Spinal cord (tissue), 10 donors: ENCODE data around the gene LRRC8C. TPM values are rescaled to one million over a fixed set of nuclear protein-coding genes. Genes with fewer than 3 reads are reported as not detected.

ENCODE experiments used
- DNase-seq, 6 donors: peaks; one replicate each; pipeline versions ENCODE4 v3.0.0 to v3.0.0-alpha.2; 2013 to 2015; ENCODE audit warnings: low spot score in 6 of 6, low read depth in 4 of 6
- H3K27ac ChIP-seq: one replicate; pipeline ENCODE4 v1.5.1; 2013; ENCODE audit warnings: low read depth, low read length, control low read depth
- H3K27me3 ChIP-seq: one replicate; pipeline ENCODE4 v1.6.1; 2013; ENCODE audit warnings: low read length; ENCODE audit not compliant: control insufficient read depth, insufficient read depth
- H3K36me3 ChIP-seq: one replicate; pipeline ENCODE4 v1.6.1; 2013; ENCODE audit warnings: low read length; ENCODE audit not compliant: control insufficient read depth, insufficient read depth
- H3K4me1 ChIP-seq: one replicate; pipeline ENCODE4 v1.6.1; 2013; ENCODE audit warnings: low read length; ENCODE audit not compliant: control insufficient read depth, insufficient read depth
- H3K4me3 ChIP-seq: one replicate; pipeline ENCODE4 v1.5.1; 2013; ENCODE audit warnings: low read depth, low read length, control low read depth
- H3K9me3 ChIP-seq: one replicate; pipeline ENCODE4 v1.6.1; 2013; ENCODE audit warnings: low read length; ENCODE audit not compliant: control insufficient read depth, insufficient read depth
- WGBS: methylation state at CpG from one replicate; pipeline ENCODE4 v1.1.5; 2013; ENCODE audit warnings: missing lambda C conversion rate; ENCODE audit not compliant: insufficient coverage; 5-methylcytosine and 5-hydroxymethylcytosine counted together
- polyA plus RNA-seq, 2 donors: library from polyadenylated mRNA; unstranded; fragments of 120-200 nt; gene quantifications; one replicate each; pipeline ENCODE4 v1.2.1, GENCODE V29; 2013; ENCODE audit not compliant: insufficient read length in 2 of 2
- total RNA-seq, 2 donors: library from RNA; depleted of rRNA in 1 of 2; stranded (reverse); fragments of 120-200 nt in 1 of 2; fragments of >200 nt in 1 of 2; gene quantifications; one replicate each; pipeline versions ENCODE4 v1.2.3 to v1.2.4, GENCODE V29; 2013 to 2014
- donor health status: healthy.

The LRRC8C gene
- total and polyA plus RNA-seq, 4 donors, result 10.5 to 19.7 (median 17.1) TPM

DNA sequence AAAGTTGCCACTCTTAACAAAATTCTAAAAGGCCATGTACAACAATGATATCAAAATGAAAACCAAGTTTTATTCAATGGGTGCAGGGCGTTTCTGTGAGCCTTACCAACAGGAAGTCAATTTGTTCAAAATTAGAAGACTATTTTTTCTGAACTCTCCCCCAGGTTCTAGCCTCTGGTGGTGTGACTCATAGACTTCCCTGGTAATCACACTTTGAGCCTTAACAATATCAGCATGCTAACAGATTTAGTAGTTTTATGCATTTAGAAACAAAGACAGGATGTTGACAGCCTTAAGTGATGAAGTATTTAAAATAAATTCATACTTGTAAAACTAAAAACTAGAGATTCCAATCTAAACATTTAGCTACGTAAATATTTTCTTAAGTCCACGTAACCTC, 88.4 kb downstream of the LRRC8C start:
- H3K4me1 ChIP-seq, result no peaks in the 10 kb centered on the region
- no peaks in the 10 kb centered on the region for H3K36me3 ChIP-seq
- H3K27me3 ChIP-seq, result no peaks in the 10 kb centered on the region
- H3K9me3 ChIP-seq, result peaks cover 2% of the 10 kb centered on the region
- no CpG with 5 or more reads among the region's 3 CpGs for WGBS
- H3K27ac ChIP-seq, result no peak overlapping the region
- no peak overlapping the region for H3K4me3 ChIP-seq
- no peak for DNase-seq

DNA sequence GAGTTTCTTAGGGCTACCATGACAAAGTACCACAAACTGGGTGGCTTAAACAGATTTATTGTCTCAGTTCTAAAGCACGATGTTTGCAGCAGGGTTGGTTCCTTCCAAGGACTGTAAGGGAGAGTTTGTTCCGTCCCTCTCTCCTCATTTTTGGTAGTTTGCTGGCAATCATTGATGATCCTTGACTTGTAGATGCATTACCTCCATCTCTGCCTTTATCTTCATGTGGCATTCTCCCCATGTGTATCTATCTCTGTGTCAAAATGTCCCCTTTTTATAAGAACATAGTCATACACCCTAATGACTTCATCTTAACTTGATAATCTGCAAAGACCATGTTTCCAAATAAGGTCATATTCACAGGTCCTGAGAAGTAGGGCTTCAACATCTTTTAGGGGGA, 90.2 kb downstream of the LRRC8C start:
- H3K27me3 ChIP-seq, result no peaks in the 10 kb centered on the region
- peaks cover 2% of the 10 kb centered on the region for H3K9me3 ChIP-seq

DNA sequence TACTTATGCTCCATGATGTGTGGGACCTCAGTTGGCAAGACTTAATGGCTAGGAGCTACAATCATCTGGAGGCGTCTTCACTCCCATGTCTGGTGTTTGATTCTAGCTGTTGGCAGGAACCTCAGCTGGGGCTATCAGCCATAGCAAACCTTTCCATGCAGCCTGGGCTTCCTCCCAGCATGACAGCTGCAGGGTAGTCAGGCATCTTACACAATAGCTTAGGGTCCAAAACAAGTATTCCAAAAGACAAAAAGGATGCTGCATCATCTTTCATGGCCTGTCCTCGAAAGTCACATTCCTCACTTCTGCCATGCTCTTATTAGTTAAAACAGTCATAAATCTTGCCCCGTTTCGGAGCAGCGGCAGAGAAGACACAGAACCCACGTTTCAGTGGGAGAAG, 90.9 kb downstream of the LRRC8C start:
- Histone ChIP-seq H3K4me3 (no peak overlapping the region), H3K27ac (no peak overlapping the region), H3K27me3 (no peaks in the 10 kb centered on the region), H3K4me1 (no peaks in the 10 kb centered on the region), H3K9me3 (peaks cover 2% of the 10 kb centered on the region), H3K36me3 (no peaks in the 10 kb centered on the region)
- no CpG with 5 or more reads among the region's 6 CpGs for WGBS
- DNase-seq, result peak in 1 of 6 donors; percentile 47

More for the DNA sequence above, 90.2 kb downstream of the LRRC8C start:
- Histone ChIP-seq H3K4me1 (no peaks in the 10 kb centered on the region), H3K4me3 (no peak overlapping the region), H3K27ac (no peak overlapping the region), H3K36me3 (no peaks in the 10 kb centered on the region)
- DNase-seq, result no peak
- WGBS, result no CpG with 5 or more reads among the region's 2 CpGs

DNA sequence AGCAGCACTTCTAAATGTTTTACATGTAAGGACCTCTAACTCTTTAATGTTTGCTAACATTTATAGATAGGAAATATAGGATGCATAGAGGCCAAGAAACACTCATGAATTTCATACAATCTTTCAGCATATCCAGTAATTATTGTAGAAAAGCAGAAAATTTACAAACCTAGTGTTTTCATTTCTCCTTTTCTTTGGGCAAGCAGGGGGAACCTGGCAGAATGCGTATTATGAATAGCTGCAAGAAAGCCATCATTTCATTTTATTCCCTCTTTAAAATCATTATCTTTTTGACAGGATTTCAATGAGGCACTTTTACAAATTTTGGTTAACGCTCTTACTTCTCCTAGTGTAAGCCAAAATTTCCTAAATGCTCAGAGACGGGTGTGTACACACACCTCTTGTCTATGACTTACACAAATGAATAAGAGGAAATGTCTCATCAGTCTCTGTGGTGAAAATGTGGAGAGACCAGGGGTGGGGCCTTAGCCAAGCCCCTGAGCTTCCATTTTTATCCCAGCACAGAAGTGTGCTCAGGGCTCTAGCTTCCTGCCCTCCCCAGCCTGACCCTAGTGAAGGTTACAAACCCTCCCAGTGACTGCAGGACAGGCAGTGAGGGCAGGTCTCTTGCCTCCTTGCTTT, 91.6 kb downstream of the LRRC8C start:
- Histone ChIP-seq H3K4me1 (no peaks in the 10 kb centered on the region), H3K27me3 (no peaks in the 10 kb centered on the region), H3K4me3 (no peak overlapping the region), H3K36me3 (no peaks in the 10 kb centered on the region), H3K27ac (no peak overlapping the region), H3K9me3 (peaks cover 2% of the 10 kb centered on the region)
- DNase-seq, result no peak
- 100% methylated on average over 1 of the region's 3 CpGs for WGBS

DNA sequence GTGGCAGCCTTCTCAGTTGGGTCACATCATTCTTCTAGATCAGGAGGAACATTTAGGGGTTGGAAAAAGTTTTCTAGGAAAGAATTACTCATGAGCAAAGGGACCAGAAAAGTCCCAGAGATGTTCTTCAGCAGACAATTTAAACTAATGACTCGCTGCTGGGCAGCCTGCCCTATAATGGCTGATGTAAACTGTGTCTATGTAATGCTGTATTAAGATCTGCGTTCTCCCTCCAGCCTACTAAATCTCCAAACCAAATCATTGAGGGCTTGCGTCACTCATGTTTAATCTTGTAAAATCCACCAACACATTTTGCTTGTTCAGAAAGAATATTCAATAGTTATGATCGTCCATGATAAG, 92.1 kb downstream of the LRRC8C start:
- peak in 1 of 6 donors; percentile 20 for DNase-seq
- Histone ChIP-seq H3K9me3 (peaks cover 2% of the 10 kb centered on the region), H3K27me3 (no peaks in the 10 kb centered on the region), H3K4me3 (no peak overlapping the region), H3K4me1 (no peaks in the 10 kb centered on the region), H3K27ac (no peak overlapping the region), H3K36me3 (no peaks in the 10 kb centered on the region)
- WGBS, result no CpG with 5 or more reads among the region's 4 CpGs

DNA sequence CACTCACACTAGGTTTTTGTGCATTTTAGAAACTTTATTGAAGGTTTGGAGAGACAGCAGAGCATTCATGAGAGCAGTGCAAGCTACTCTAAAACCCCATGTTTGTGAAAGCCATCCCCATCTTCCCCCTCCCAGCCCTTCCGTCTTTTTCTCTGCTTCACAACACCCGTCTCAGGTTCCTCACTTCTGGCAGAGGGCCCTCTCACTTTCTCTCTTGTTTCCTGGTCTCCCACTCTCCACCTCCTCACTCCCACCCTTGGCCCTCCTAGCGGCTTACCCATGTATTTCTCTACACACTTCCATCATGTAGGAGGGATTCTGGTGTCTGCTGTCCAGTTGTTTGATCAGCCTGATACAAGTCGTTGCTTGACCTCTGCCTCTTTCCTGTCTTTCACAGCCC, 92.7 kb downstream of the LRRC8C start:
- Histone ChIP-seq H3K27ac (no peak overlapping the region), H3K9me3 (peaks cover 2% of the 10 kb centered on the region), H3K4me1 (no peaks in the 10 kb centered on the region), H3K36me3 (no peaks in the 10 kb centered on the region), H3K27me3 (no peaks in the 10 kb centered on the region), H3K4me3 (no peak overlapping the region)
- 95% methylated on average over 2 of the region's 4 CpGs for WGBS
- no peak for DNase-seq

DNA sequence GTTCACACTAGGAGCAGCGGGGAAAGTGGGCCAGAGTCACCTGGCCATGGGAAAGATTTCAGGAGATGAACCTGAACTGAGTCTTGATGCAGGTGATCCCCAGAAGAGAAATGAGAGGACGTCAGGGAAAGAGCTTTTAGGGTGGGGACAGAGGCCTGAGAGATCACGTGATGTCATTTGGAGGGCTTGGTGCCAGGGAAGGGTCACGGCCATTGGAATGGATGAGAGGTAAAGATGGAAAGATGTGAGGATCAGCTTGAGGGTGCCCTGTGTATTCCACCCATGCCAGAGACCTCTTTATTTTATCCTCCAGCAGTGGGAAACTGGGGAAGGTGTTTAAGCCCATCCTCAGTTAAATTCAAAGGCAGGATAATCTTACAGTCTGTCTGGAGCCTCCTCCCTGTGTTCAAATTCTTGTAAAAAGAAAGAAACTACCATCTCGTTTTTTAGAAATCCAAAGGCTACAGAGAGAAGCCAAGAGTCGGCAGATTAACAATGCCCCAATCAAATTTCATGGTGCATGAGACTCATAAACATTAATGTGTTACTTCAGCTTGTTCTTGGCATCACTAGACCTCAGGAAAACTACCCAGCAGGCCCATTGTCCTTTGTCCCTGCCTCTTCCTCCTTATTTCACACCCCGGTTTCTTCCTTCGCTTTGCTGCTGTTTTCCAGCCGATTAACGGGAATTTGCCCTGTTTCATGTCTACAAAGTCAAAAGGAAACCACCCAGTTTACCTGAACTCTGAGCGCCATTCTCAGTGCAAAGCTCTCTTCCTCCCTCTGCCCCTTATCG, 94.8 kb downstream of the LRRC8C start:
- no peak for DNase-seq
- H3K27ac ChIP-seq, result no peak overlapping the region
- H3K27me3 ChIP-seq, result no peaks in the 10 kb centered on the region
- 72% methylated on average over 9 of the region's 12 CpGs for WGBS
- H3K36me3 ChIP-seq, result no peaks in the 10 kb centered on the region
- H3K4me3 ChIP-seq, result no peak overlapping the region
- no peaks in the 10 kb centered on the region for H3K4me1 ChIP-seq
- H3K9me3 ChIP-seq, result peaks cover 2% of the 10 kb centered on the region

DNA sequence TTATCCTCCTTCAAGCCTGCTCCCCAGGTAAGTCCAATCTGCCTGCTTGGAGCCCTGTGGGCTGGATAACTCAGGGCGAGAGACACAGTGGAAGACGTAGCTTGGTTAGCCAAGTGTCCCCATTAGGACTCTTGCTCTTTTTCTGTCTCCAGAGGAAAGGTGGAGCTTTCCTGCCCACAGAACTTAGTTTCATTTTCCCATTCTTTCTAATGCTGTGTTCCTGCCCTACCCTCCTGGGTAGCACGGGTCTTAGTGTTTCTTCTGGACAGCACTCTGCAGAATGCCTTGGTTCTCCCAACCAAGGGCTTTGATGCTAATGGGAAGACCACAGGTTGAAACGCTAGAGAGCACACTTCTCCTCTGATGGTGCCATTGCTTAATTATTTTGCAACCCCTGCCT, 95.5 kb downstream of the LRRC8C start:
- Histone ChIP-seq H3K4me3 (no peak overlapping the region), H3K27ac (no peak overlapping the region), H3K36me3 (no peaks in the 10 kb centered on the region), H3K27me3 (no peaks in the 10 kb centered on the region), H3K9me3 (no peaks in the 10 kb centered on the region), H3K4me1 (no peaks in the 10 kb centered on the region)
- DNase-seq, result no peak
- WGBS, result 96% methylated on average over 4 of the region's 4 CpGs

DNA sequence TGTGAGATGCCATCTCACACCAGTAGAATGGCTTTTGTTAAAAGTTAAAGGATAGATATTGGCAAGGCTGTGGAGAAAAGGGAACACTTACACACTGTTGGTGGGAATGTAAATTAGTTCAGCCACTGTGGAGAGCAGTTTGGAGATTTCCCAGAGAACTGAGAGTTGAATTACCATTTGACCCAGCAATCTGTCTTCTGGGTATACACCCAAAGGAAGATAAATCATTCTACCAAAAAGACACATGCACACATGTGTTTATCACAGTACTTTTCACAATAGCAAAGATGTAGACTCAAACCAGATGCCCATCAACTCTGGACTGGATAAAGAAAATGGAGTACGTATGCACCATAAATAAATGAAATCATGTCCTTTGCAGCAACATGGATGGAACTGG, 99.3 kb downstream of the LRRC8C start:
- Histone ChIP-seq H3K9me3 (no peaks in the 10 kb centered on the region), H3K27me3 (no peaks in the 10 kb centered on the region), H3K4me1 (no peaks in the 10 kb centered on the region), H3K36me3 (no peaks in the 10 kb centered on the region), H3K4me3 (no peak overlapping the region), H3K27ac (no peak overlapping the region)
- peak in 2 of 6 donors; percentile 22 to 26 for DNase-seq
- no CpG with 5 or more reads among the region's 1 CpG for WGBS

DNA sequence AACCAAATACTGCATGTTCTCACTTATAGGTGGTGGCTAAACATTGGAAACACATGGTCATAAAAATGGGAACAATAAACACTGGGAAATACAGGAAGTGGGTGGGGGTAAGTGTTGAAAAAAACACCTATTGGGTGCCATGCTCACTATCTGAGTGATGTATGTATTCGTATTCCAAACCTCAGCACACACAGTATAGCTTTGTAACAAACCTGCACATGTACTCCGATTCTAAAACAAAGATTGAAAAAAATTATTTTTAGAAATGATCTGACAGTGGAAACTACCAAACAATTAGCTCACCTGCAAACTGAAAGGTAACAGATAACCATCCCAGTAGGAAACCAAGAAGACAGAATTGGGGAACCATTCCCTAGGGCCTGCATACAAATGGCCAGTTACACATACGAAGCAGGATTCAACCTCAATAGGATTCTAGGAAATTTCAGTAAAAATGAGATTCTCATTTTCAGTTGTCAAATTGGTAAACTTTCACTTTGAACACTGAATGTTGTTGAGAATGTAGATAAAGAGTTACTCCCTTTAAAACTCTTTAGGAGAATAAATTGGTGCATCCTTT, 99.8 kb downstream of the LRRC8C start:
- Histone ChIP-seq H3K27me3 (no peaks in the 10 kb centered on the region), H3K36me3 (no peaks in the 10 kb centered on the region), H3K4me3 (no peak overlapping the region), H3K27ac (no peak overlapping the region), H3K9me3 (no peaks in the 10 kb centered on the region), H3K4me1 (no peaks in the 10 kb centered on the region)
- DNase-seq, result no peak
- no CpG with 5 or more reads among the region's 3 CpGs for WGBS
